ENCODE measurements around the gene AGAP3.

DNA sequence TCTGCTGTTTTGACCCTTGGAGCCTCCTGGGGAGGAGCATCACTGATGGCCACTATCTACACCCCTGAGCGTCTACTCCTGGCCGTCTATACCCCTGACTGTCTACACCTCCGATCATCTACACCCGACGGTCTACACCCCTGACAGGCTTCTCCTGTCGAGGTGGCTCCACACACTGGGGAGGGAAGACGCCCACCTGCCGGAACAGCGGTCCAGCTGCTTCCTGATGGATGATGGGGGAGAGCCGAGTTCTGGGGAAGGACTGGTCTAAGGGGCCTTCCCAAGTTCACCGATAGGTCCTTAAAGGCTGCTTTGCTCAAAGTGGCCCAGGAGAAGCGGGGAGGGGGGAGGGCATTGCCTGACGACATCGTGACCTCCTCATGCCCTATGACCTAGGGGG is 41.9 kb downstream of the AGAP3 start:
- TF ChIP-seq POLR2A (IDR thresholded peaks at IDR 0.05; ENCODE audit: low read length) (no peak), GATA1 (IDR thresholded peaks at IDR 0.05; ENCODE audit: low read depth, low read length) (no peak)

All from erythroblast (primary cell).